RWPE1 (cell line): ENCODE results near the gene RNF144B.
A peak's percentile ranks its signal among the peaks of the same experiment; 100 is the strongest.

Experiments
- CTCF ChIA-PET: fragments of 350-600 bp; sonication (Branson Sonifier 250); formaldehyde crosslinking; extraction: SDS; loops from one replicate; lab custom pipeline; 2021; lab: Yijun Ruan, JAX
- POLR2A ChIA-PET: fragments of 400-600 bp; formaldehyde crosslinking; extraction: SDS; loops from one replicate; lab custom pipeline; 2020; ENCODE audit warnings: antibody characterized with exemption; ENCODE audit not compliant: low non-redundant PET; lab: Yijun Ruan, JAX
- DNase-seq: peaks from one replicate; pipeline ENCODE4 v3.0.0; 2012; ENCODE audit warnings: low spot score
- H3K27ac ChIP-seq: fragments of 450-650 bp; 2 replicates; pipeline ENCODE4 v1.5.1; 2017
- CTCF ChIP-seq: fragments of 450-650 bp; conservative IDR thresholded peaks from 2 replicates; pipeline ENCODE4 v1.5.1; 2017; ENCODE audit warnings: low read depth, mild to moderate bottlenecking

The RNF144B gene

GRCh38 chr6:18488526-18489270 is 101.5 kb downstream of the RNF144B start:
- CTCF ChIA-PET = interaction anchor here (0.9 kb wide), 1 partner anchor 13 kb away, joined by 3 read pairs; no protein-coding TSS in a partner anchor
- peak; percentile 60 for DNase-seq
- no peak for TF ChIP-seq CTCF
- POLR2A ChIA-PET = no interaction called here
- H3K27ac ChIP-seq = no peak overlapping the region

DNA sequence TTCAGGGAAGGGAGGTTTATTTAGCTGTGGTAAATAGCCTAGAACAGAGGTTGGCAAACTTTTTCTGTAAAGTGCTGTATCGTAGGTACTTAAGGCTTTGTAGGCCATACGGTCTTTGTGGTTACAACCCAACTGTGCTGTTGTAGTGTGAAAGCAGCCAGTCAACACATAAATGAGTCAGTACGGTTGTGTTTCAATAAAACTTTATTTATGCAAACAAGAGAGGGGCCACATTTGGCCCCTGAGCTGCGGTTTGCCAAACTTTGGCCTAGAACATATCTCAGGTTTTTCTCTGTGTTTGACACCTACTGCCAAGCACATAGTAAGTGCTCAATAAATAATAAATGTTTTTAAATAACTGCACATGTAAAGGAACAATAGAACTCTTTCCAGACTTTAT is 102.2 kb downstream of the RNF144B start:
- no peak for TF ChIP-seq CTCF
- ChIA-PET CTCF (interaction anchor here (0.7 kb wide), 1 partner anchor 14 kb away, joined by 4 read pairs; no protein-coding TSS in a partner anchor), POLR2A (no interaction called here)
- no peak for DNase-seq
- no peak overlapping the region for H3K27ac ChIP-seq

DNA sequence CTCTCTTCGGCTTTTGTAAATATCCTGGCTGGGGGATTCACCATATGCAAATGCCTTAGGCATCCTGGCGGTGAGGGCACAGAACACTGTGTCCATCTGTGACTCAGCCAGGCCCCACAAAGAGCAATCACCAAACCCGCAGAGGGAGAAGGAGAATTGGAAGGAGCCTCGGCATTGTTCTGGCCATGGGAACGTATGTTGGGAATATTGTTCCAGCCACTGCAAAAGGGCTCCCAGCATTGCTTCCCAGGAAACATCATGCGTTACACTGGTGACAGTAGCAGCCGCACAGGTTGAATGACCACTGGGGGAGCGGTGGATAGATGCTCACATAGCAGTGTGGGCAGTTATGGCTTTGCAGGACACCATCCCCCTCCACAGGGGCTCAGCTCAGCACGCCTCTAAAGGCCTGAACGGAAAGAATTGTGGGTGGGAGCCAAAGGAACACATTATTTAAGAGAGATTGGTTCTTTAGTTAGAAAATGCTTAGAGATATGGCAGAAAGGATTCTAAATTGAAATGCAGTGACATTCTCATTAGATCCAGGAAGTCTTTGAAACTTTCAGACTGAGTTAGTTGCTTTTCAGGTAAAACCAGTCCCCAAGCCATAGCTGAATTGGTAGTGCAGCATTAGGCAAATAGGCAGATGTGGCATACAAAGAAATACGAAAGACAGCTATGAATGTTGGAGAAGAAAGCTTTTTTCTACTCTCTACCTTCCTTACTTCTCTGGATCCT is 104.3 kb downstream of the RNF144B start:
- ChIA-PET CTCF (interaction anchor here (0.6 kb wide), 1 partner anchor 89 kb away, joined by 3 read pairs; no protein-coding TSS in a partner anchor), POLR2A (no interaction called here)
- no peak overlapping the region for H3K27ac ChIP-seq
- no peak for TF ChIP-seq CTCF
- no peak for DNase-seq

GRCh38 chr6:18492972-18493371 is 105.8 kb downstream of the RNF144B start:
- POLR2A ChIA-PET = no interaction called here
- CTCF ChIA-PET = no interaction called here
- DNase-seq = no peak
- TF ChIP-seq CTCF = no peak
- no peak overlapping the region for H3K27ac ChIP-seq

DNA sequence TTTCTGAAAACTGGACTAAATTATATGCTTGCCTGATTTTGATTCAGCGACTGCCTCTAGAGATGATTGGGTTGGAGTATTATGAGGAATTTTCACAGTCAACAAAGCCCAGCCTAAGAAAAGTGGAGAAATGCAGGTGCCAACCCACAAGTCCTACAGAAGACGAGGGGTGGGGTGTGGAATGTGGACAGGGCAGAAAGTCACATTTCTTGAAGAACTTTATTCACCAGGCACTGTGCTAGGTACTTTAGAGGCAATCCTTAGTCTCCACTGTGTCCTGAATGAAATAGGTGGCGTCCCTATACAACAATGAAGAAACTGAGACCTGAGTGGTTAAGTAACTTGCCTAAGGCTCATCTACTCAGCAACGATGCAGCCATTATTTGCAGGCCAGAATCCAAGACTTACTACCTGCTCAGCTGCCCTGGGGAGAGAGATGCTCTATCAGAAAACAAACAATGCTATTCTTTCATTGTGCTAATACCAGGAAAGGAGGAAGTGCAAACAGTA is 106.3 kb downstream of the RNF144B start:
- CTCF ChIA-PET = no interaction called here
- POLR2A ChIA-PET = no interaction called here
- no peak overlapping the region for H3K27ac ChIP-seq
- no peak for TF ChIP-seq CTCF
- DNase-seq = no peak

DNA sequence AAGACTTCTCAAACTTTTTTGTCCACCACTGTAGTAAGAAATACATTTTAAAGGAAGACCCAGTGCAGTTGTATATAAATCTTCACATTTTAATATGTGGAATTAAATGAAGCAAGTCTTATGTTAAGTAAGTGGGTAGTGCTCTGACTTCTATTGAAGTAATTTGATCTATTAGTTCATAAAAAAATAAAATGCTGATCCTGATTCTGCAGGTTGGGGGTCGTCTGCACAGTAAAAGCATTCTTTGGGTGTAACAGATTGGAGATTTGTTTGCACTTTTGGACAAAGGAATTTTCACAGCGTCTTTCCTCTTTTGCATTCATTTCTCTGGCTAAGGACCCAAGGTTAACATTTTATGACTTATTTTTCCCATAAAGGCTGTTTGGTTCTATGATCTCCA is 106.8 kb downstream of the RNF144B start:
- TF ChIP-seq CTCF = no peak
- no peak overlapping the region for H3K27ac ChIP-seq
- CTCF ChIA-PET = no interaction called here
- no peak for DNase-seq
- POLR2A ChIA-PET = no interaction called here
